K562 (cell line): ENCODE data around the gene GNS. TPM values are rescaled to one million over a fixed set of nuclear protein-coding genes. Genes with fewer than 3 reads are reported as not detected.
A peak's percentile ranks its signal among the peaks of the same experiment; 100 is the strongest.

Experiments
- CBX8 ChIP-seq: fragments of 200-600 bp; sonication (generic); IDR thresholded peaks from 2 replicates; pipeline ENCODE4 v1.6.1; 2012; ENCODE audit warnings: borderline replicate concordance, mixed run types, low read depth, mild to moderate bottlenecking, moderate library complexity, mixed read lengths, low read length, control low read depth, inconsistent platforms; ENCODE audit not compliant: poor library complexity, severe bottlenecking; ENCODE audit errors: extremely low read depth
- CTBP1 ChIP-seq: fragments of 450-650 bp; IDR thresholded peaks from 2 replicates; pipeline ENCODE4 v1.6.1; 2016; ENCODE audit warnings: borderline replicate concordance
- EGR1 ChIP-seq: fragments of 450-650 bp; conservative IDR thresholded peaks from 2 replicates; pipeline ENCODE4 v1.6.1; 2017; ENCODE audit warnings: mild to moderate bottlenecking
- EP400 ChIP-seq: fragments of 450-650 bp; IDR thresholded peaks from 2 replicates; pipeline ENCODE4 v1.6.1; 2017; ENCODE audit warnings: antibody characterized with exemption, mild to moderate bottlenecking, moderate library complexity
- KLF13 ChIP-seq: fragments of 450-650 bp; IDR thresholded peaks from 2 replicates; pipeline ENCODE4 v1.6.1; 2016; ENCODE audit warnings: missing genetic modification characterization, low read depth, mild to moderate bottlenecking, missing compliant biosample characterization, moderate library complexity, borderline replicate concordance
- MYC ChIP-seq, 2 experiments: fragments of 250-450 bp in 1 of 2; sonication (Bioruptor Pico) in 1 of 2; IDR thresholded peaks; 2 replicates each; pipeline versions ENCODE4 v1.5.1 to v1.6.1; 2012 to 2021; ENCODE audit warnings: low read depth in 2 of 2, borderline replicate concordance in 1 of 2, improper control_type of control experiment in 1 of 2, low read length in 1 of 2, mild to moderate bottlenecking in 1 of 2, moderate library complexity in 1 of 2
- SAP30 ChIP-seq: fragments of 200-600 bp; sonication (generic); IDR thresholded peaks from 2 replicates; pipeline ENCODE4 v1.6.1; 2012; ENCODE audit warnings: borderline replicate concordance, low read depth, mild to moderate bottlenecking, moderate library complexity, low read length, control low read depth, inconsistent platforms; ENCODE audit not compliant: insufficient read depth, poor library complexity, severe bottlenecking
- THAP12 ChIP-seq: fragments of 250-450 bp; sonication (Bioruptor Pico); IDR thresholded peaks from 2 replicates; pipeline ENCODE4 v1.9.0; 2021; ENCODE audit warnings: mild to moderate bottlenecking, inconsistent platforms
- ZBED1 ChIP-seq: IDR thresholded peaks from 2 replicates; pipeline ENCODE4 v1.6.1; 2014
- ZBTB40 ChIP-seq, 2 experiments: fragments of 450-650 bp in 1 of 2; sonication (generic) in 1 of 2; formaldehyde crosslinking in 1 of 2; IDR thresholded peaks; 2 replicates each; pipeline versions ENCODE4 v1.7.1 to v1.9.0; 2016 to 2022; ENCODE audit warnings: inconsistent platforms in 1 of 2, mild to moderate bottlenecking in 1 of 2, missing genetic modification reagents in 1 of 2
- ZNF133 ChIP-seq: fragments of 250-450 bp; sonication (Bioruptor Pico); IDR thresholded peaks from 2 replicates; pipeline ENCODE4 v1.4.0; 2020; ENCODE audit warnings: mild to moderate bottlenecking
- polyA plus RNA-seq, 8 experiments: library from polyadenylated mRNA; depleted of rRNA in 4 of 8; stranded (reverse) in 5 of 8; unstranded in 3 of 8; fragments of >200 nt; fragmentation: Nextera tagmentation in 2 of 8; fragmentation: Illumina TruSeq in 1 of 8; extraction: Ambion mirVana in 2 of 8; extraction: Trizol in 1 of 8; gene quantifications; 2 replicates each; pipeline versions ENCODE4 v1.2.1 to v1.2.3, GENCODE V29; 2011 to 2014; ENCODE audit warnings: inconsistent platforms in 1 of 8, missing spikeins in 1 of 8
- total RNA-seq, 7 experiments: library from RNA; depleted of rRNA in 6 of 7; stranded (reverse); fragments of >200 nt in 6 of 7; fragmentation: Illumina TruSeq in 2 of 7; extraction: Trizol in 2 of 7; gene quantifications; 2 replicates each; pipeline versions ENCODE4 v1.2.1 to v1.2.3, GENCODE V29; 2011 to 2021; ENCODE audit warnings: low replicate concordance in 1 of 7

The GNS gene
- total and polyA plus RNA-seq, 9 of the 15 experiments (the other 6 are each of a cell fraction or from before 2014, with no cell fraction given), result 4.6 to 30.3 (median 18.9) TPM

- TF ChIP-seq ZBTB40 (IDR thresholded peaks at IDR 0.05) (peak; percentile 63; the same call in 1 of the 2 replicates), ZBTB40 (CRISPR knock-in tag; IDR thresholded peaks at IDR 0.05) (no peak), ZBED1 (no peak), KLF13 (tag) (peak; percentile 94), THAP12 (CRISPR knock-in tag) (0 out of 2 replicates have a peak, but pooled peaks have one; percentile 23), CBX8 (no peak), ZNF133 (no peak), EGR1 (peak; percentile 96), SAP30 (peak; percentile 94), EP400 (peak; percentile 69), MYC (IDR thresholded peaks at IDR 0.05; ENCODE audit: low read depth, low read length) (peak; percentile 19; the same call in 1 of the 2 replicates), MYC (CRISPR knock-in tag; IDR thresholded peaks at IDR 0.05; ENCODE audit: borderline replicate concordance, low read depth) (no peak), CTBP1 (peak; percentile 26; the same call in 1 of the 2 replicates)
Measured at GRCh38 chr12:64759035-64759894, at the start of gene GNS (continued).
